ENCODE data around the gene KPTN. TPM values are rescaled to one million over a fixed set of nuclear protein-coding genes. Genes with fewer than 3 reads are reported as not detected.

The KPTN gene
- total and polyA plus RNA-seq, 12 donors = 2.9 to 121 (median 9.9) TPM

DNA sequence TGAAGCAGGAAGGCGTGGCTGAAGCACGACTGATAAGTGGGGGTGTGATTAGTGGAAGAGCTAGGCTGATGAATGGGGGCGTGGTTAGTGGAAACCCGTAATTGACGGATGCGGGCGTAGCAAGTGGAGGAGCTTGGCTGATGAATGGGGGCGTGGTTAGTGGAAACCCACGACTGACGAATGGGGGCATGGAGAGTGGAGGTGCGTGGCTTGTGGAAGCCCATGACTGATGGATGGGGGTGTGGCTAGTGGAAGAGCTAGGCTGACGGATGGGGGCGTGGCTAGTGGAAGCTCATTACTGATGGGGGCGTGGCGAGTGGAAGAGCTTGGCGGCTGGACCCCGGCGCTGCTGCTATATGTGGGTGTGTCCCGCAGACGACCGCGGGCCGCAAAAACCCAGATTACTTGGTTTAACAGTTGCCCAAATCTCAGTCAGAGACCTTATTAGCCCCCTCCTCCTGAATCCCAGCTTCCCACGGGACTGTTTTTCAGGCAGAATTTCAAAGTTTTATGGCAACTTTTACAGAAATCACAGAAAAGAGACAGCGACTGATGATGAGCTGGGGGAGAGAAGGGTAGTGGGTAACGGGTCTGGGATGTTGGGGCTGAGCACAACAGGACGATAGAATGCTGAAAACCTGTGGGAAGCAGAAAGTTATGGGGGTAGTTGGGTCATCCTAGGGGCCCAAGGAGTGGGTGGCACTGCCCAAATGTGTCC is 55.7 kb downstream of the KPTN start:
- TF ChIP-seq, protein P1, sequence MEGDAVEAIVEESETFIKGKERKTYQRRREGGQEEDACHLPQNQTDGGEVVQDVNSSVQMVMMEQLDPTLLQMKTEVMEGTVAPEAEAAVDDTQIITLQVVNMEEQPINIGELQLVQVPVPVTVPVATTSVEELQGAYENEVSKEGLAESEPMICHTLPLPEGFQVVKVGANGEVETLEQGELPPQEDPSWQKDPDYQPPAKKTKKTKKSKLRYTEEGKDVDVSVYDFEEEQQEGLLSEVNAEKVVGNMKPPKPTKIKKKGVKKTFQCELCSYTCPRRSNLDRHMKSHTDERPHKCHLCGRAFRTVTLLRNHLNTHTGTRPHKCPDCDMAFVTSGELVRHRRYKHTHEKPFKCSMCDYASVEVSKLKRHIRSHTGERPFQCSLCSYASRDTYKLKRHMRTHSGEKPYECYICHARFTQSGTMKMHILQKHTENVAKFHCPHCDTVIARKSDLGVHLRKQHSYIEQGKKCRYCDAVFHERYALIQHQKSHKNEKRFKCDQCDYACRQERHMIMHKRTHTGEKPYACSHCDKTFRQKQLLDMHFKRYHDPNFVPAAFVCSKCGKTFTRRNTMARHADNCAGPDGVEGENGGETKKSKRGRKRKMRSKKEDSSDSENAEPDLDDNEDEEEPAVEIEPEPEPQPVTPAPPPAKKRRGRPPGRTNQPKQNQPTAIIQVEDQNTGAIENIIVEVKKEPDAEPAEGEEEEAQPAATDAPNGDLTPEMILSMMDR (IDR thresholded peaks at IDR 0.05) = peak in 1 of 6 experiments; percentile 3
- TF ChIP-seq POLR2A (IDR thresholded peaks at IDR 0.05) = no peak
- no peaks in the 10 kb centered on the region for H3K9me3 ChIP-seq (replicated peaks in 1 of 3)
- no peaks in the 10 kb centered on the region for H3K36me3 ChIP-seq (replicated peaks in 1 of 2)
- intact Hi-C loops (cut with DNase I) = loop anchor here in 1 of 2 donors (10.0 kb wide), 1 partner anchor 134 kb away; no protein-coding TSS in a partner anchor
- no peak overlapping the region for H3K4me3 ChIP-seq
- H3K27ac ChIP-seq = peak overlapping the region in 1 of 5 donors; percentile 23
- WGBS, 4 donors = 1 to 3% (median 1%) methylated on average over 18 to 27 of the region's 27 CpGs
- peak; percentile 80 to 95 (median 88) for DNase-seq
- peaks cover 7 to 10% of the 10 kb centered on the region in 2 donors for H3K4me1 ChIP-seq (replicated peaks in 1 of 2)
- peaks cover 55% of the 10 kb centered on the region for H3K27me3 ChIP-seq

DNA sequence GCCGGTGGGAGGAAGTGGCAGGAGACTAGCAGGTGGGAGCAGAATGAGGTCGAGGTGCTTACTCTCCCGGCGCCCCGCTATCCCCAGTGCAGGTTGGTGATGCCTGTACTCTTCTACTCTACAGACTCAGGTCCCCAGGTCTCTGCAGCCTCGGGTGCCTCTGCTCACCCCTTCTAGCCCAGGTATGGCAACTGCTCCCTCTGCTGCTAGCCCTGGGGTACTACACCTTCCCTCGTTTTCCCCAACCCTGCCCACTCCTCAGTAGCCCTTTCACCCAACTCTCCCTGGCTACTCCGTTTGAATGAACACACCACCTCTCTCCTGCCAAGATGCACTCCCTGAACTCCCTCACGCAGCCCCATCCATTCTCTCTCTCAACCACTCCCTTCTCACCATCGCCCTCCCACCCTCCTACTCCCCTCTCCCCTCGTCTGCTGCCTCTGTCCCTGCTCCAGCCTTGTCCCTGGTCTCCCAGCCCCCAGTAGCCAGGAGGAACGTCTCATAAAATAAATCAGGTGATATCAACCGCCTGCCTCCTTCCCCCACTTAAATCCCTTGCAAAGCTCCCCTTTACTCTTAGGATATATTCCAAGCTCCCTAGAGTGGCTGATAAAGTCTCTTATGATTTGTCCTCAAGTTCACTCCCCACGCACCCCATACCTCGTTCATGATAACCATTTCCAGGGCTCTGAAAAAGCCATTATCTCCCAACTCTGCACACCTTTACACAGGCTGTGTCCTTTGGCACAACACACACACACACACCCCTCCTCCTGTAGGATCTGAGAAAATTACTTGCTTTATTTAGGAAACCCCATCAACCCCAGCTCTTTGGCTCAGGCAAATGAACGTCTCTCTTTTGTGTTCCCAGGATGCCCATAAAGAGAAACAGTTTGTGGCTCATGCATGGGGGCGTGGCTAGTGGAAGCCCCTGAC is 56.5 kb downstream of the KPTN start:
- DNase-seq = peak; percentile 45 to 79 (median 65)
- no peak overlapping the region for H3K4me3 ChIP-seq

More for the DNA sequence above, 56.5 kb downstream of the KPTN start:
- TF ChIP-seq, protein P1 (IDR thresholded peaks at IDR 0.05) = peak; percentile 69 to 81 (median 76)
- no peak for TF ChIP-seq POLR2A (IDR thresholded peaks at IDR 0.05)
- H3K27me3 ChIP-seq = peaks cover 55% of the 10 kb centered on the region
- intact Hi-C loops (cut with DNase I) = loop anchor here in 1 of 2 donors (10.0 kb wide), 1 partner anchor 133 kb away; no protein-coding TSS in a partner anchor
- H3K4me1 ChIP-seq (replicated peaks in 1 of 2) = peaks cover 7 to 10% of the 10 kb centered on the region in 2 donors
- H3K9me3 ChIP-seq (replicated peaks in 1 of 3) = no peaks in the 10 kb centered on the region
- 6 to 9% (median 8%) methylated on average over 17 of the region's 17 CpGs for WGBS, 4 donors
- H3K36me3 ChIP-seq (replicated peaks in 1 of 2) = no peaks in the 10 kb centered on the region
- H3K27ac ChIP-seq = peak overlapping the region in 1 of 5 donors; percentile 23

Other genes with a start within 250 kb of the KPTN start
- gene CCDC9, start 227.7 kb downstream of the KPTN start, total RNA-seq = 10 to 100 TPM in 8 of 9 donors, 1 to 10 TPM in 1; 6.0 to 52.9 (median 30.5) TPM
- 10 to 100 TPM; 23.2 to 86.5 (median 31.8) TPM for gene CCDC9, start 227.7 kb downstream of the KPTN start, polyA plus RNA-seq
- 100 to 1,000 TPM in 1 of 9 donors, 10 to 100 TPM in 7, 1 to 10 TPM in 1; 6.9 to 183 (median 61.7) TPM for gene INAFM1, start 209.3 kb downstream of the KPTN start, total RNA-seq
- 100 to 1,000 TPM in 1 of 3 donors, 10 to 100 TPM in 1, 1 to 10 TPM in 1; 7.8 to 144 (median 62.0) TPM for gene INAFM1, start 209.3 kb downstream of the KPTN start, polyA plus RNA-seq
- gene C5AR1, start 174.4 kb downstream of the KPTN start, total RNA-seq = 10 to 100 TPM in 7 of 9 donors, 1 to 10 TPM in 1, under 1 TPM in 1; 0.91 to 34.8 (median 19.1) TPM
- 1 to 10 TPM; 3.2 to 7.9 (median 3.9) TPM for gene C5AR1, start 174.4 kb downstream of the KPTN start, polyA plus RNA-seq
- 1 to 10 TPM in 7 of 9 donors, under 1 TPM in 2; 0.28 to 4.4 (median 2.6) TPM for gene C5AR2, start 152.0 kb downstream of the KPTN start, total RNA-seq
- gene C5AR2, start 152.0 kb downstream of the KPTN start, polyA plus RNA-seq = 1 to 10 TPM in 1 of 3 donors, under 1 TPM in 2; 0.37 to 1.1 (median 0.57) TPM
- 10 to 100 TPM in 6 of 9 donors, 1 to 10 TPM in 3; 6.3 to 16.9 (median 10.8) TPM for gene DHX34, start 134.9 kb downstream of the KPTN start, total RNA-seq
- 10 to 100 TPM in 2 of 3 donors, 1 to 10 TPM in 1; 5.0 to 49.7 (median 28.2) TPM for gene DHX34, start 134.9 kb downstream of the KPTN start, polyA plus RNA-seq
- gene MEIS3, start 64.7 kb downstream of the KPTN start, total RNA-seq = 1 to 10 TPM; 2.4 to 9.4 (median 4.7) TPM
- 10 to 100 TPM in 1 of 3 donors, 1 to 10 TPM in 2; 2.1 to 15.5 (median 8.9) TPM for gene MEIS3, start 64.7 kb downstream of the KPTN start, polyA plus RNA-seq
- 1 to 10 TPM in 4 of 9 donors, under 1 TPM in 2, not detected in 3; 0.22 to 6.1 (median 2.6) TPM for gene SLC8A2, start 12.3 kb downstream of the KPTN start, total RNA-seq
- gene SLC8A2, start 12.3 kb downstream of the KPTN start, polyA plus RNA-seq = 1 to 10 TPM in 2 of 3 donors, under 1 TPM in 1; 0.74 to 3.1 (median 3.0) TPM
- gene NAPA, start 30.8 kb upstream of the KPTN start, total RNA-seq = 100 to 1,000 TPM; 122 to 481 (median 265) TPM
- 100 to 1,000 TPM; 200 to 283 (median 244) TPM for gene NAPA, start 30.8 kb upstream of the KPTN start, polyA plus RNA-seq
- 10 to 100 TPM in 3 of 9 donors, 1 to 10 TPM in 4, under 1 TPM in 2; 0.18 to 14.0 (median 4.0) TPM for gene ZNF541, start 88.9 kb upstream of the KPTN start, total RNA-seq
- 10 to 100 TPM in 2 of 3 donors, under 1 TPM in 1; 0.18 to 14.5 (median 11.6) TPM for gene ZNF541, start 88.9 kb upstream of the KPTN start, polyA plus RNA-seq
- gene BICRA, start 124.9 kb upstream of the KPTN start, total RNA-seq = 10 to 100 TPM in 4 of 9 donors, 1 to 10 TPM in 5; 1.8 to 16.8 (median 6.7) TPM
- gene BICRA, start 124.9 kb upstream of the KPTN start, polyA plus RNA-seq = 10 to 100 TPM in 2 of 3 donors, 1 to 10 TPM in 1; 4.3 to 24.6 (median 14.5) TPM
- 100 to 1,000 TPM in 6 of 9 donors, 10 to 100 TPM in 2, 1 to 10 TPM in 1; 5.8 to 170 (median 120) TPM for gene EHD2, start 229.2 kb upstream of the KPTN start, total RNA-seq
- 100 to 1,000 TPM in 1 of 3 donors, 10 to 100 TPM in 2; 34.1 to 101 (median 73.4) TPM for gene EHD2, start 229.2 kb upstream of the KPTN start, polyA plus RNA-seq